ENCODE data around the gene NDST4. TPM values are rescaled to one million over a fixed set of nuclear protein-coding genes. Genes with fewer than 3 reads are reported as not detected.

NDST4 gene
- polyA plus RNA-seq, 3 donors: not detected

DNA sequence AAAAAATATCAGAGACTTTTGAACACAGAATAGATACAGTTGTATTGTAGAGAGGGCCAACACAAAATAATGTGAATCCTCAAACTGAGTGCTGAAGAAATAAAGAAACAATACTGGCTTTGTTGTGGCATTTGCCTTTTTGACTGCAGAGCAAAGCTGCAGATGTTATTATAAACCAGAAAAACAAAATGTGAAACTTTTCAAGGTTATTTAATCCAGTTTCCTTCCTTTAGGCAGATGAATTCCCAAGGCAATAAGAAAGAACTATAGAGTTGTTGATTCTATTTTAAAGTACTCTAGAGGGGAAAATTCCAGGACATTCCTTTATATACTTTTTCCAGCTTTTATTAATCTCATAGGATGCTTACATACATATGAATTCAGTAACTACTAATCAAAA lies 186.8 kb downstream of the NDST4 start:
- no peak overlapping the region for H3K27ac ChIP-seq (ENCODE audit: low read depth, low read length)

DNA sequence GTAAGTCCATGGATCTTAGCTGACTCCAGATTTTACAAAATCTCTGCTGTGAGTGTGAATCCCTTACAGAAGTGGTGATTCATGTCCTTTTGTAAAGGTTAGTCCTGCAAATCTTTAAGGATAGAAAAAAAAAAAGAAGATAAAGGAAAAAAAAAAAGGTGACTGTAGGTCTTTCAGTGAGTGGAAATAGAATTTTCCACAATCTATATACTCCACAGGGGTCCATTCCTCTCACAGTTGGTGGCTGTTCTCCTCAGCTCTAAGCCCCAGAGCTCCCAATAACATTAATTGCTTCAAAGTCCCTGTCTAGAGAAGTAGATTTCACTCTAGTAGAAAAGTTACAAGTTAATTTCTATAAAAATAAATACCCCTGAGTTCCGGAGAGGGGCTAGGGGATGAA lies 189.1 kb downstream of the NDST4 start:
- H3K27ac ChIP-seq (ENCODE audit: low read depth, low read length): no peak overlapping the region
- 58 to 67% (median 65%) methylated on average over 1 of the region's 1 CpG for WGBS, 3 donors

DNA sequence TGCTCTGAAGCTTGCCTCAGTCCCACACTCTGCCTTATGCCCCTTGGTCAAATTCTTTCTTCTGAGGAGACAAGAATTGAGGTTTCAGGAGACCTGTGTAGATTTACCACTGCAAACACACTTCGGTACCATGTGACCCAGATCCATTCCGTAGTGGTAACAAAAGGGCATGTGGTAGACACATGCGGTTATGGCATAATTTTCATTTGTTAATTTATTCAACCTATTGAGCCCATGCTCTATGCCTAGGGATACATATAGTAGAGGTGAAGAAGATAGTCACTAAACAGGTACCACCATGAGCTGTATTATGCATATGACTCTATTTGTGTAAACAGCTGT lies 190.9 kb downstream of the NDST4 start:
- WGBS, 3 donors: 88 to 89% (median 89%) methylated on average over 3 of the region's 3 CpGs
- H3K27ac ChIP-seq (ENCODE audit: low read depth, low read length): no peak overlapping the region

DNA sequence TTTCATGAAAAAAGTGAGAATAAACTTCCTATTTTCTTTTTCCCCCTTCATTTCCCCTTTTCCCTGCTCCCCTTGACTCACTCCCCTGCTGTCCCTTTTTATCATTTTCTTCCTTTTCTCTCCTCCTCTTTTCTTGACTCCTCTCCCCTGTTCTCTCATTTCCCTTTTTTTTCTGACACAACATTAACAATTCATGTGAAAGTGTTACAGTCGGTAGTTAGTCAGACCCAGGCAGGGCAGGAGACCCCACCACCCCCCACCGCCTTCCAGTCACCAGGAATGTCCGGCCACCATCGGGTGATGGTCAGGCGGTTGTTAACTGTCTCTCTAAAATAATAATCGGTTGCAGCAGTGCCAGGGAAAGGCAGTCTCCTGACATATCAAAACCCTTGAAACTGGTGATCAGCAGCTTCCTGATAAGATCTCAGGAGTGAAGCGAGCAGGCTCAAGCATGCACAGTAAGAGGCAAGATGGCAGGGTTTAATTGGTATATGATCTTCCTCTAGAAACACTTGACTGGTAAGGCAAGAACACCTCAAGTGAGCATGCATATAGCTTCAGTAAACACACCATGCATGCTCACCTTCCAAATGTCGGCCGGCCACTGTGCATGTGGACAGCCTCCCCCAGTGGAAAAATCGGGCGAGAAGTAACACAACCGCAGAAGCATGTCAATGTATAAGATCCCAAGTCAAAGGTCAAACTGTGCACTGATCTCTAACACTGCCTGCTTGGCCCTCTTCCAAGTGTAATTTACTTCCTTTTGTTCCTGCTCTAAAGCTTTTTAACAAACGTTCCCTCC lies 191.4 kb downstream of the NDST4 start:
- 58 to 67% (median 62%) methylated on average over 13 of the region's 13 CpGs for WGBS, 3 donors
- H3K27ac ChIP-seq (ENCODE audit: low read depth, low read length): no peak overlapping the region

DNA sequence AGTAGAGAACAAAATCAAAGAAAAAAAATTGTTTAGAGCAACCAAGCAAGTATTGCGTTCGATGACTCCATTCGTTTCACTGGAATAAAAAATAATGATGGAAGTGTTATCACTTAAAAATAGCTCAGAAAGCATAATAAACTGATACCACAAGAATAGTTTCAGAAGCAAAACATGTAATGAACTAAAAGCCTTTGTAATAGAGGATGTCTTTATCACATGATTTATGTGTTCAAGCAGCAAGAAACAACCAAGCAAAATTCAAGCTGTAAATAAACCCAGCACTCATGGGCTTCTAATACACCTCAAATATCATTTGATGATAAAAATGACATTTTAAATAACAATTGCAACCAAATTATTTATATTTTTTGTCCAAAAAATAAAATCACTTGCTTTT lies 192.2 kb downstream of the NDST4 start:
- 56 to 61% (median 59%) methylated on average over 3 of the region's 3 CpGs for WGBS, 3 donors
- H3K27ac ChIP-seq (ENCODE audit: low read depth, low read length): no peak overlapping the region

DNA sequence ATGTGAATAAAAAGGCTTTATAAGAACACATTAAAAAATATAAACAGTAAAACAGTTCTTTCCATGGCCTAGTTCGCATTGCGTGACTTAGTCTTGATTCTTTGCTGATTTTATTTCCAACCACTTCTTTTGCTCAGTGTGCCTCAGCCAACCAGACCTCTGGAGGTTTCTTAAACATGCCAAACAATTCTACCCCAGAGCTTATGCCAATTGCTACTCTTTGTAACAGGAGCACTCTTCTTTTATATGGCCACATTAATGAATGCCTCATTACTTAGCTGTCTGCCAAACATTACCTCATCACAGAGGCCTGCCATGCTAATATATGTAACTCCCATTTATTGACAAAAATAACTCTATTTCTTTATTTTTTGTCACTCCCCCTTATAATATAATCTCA lies 202.3 kb downstream of the NDST4 start:
- WGBS, 3 donors: 91 to 93% (median 91%) methylated on average over 2 of the region's 2 CpGs
- H3K27ac ChIP-seq (ENCODE audit: low read depth, low read length): no peak overlapping the region

DNA sequence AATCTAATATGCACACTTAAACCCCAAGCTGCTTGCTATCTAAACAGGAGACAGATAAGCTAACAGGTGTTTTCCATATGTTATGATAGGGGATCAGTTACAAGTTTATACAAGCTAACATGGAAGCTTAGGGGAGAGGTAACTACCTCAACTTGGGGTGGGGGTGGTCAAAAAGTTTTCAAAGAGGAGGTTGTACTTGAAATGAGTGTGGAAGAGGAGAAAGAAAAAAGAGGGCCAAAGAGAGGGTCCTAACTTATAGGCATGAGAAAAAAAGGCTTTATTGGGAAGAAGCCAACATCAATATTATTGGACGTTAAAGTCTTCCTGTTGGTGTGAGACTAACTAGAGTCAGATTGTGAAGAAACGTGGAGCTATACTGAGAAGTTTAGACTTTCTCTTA lies 205.9 kb downstream of the NDST4 start:
- WGBS, 3 donors: 15 to 39% (median 33%) methylated on average over 2 of the region's 2 CpGs
- no peak overlapping the region for H3K27ac ChIP-seq (ENCODE audit: low read depth, low read length)

DNA sequence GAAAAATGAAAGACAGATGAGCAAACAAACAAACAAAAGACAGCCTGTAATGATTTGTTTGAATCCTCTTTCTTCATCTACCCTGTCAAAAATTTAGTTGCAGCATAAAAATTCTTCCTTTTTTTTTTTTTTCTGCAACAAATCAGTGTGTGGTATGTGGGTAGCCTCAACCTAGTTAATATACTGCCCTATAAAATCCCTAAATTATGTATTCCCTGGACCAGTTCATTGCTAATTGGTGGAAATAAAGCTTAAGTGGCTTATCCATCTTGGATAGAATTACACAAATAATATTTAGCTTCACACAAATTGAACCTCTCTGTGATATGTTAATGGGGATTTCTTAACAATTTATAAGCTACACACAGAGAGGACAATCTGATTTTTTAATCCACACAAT lies 208.4 kb downstream of the NDST4 start:
- no peak overlapping the region for H3K27ac ChIP-seq (ENCODE audit: low read depth, low read length)

DNA sequence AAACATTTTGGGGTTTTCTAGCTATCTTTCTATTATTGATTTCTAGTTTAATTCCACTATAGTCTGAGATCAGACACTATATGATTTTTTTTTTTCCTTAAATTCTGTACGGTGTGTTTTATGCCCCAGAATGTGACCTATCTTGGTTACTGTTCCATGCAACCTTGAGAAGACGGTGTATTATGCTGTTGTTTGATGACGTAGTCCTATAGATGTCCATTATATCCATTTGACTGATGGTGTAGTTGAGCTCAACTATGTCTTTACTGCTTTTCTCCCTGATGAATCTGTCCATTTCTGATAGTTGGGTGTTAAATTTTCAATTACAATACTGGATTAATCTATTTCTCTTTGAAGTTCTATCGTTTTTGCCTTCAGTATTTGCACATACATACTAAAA lies 212.5 kb downstream of the NDST4 start:
- WGBS, 3 donors: 79 to 85% (median 79%) methylated on average over 4 of the region's 4 CpGs
- H3K27ac ChIP-seq (ENCODE audit: low read depth, low read length): no peak overlapping the region

DNA sequence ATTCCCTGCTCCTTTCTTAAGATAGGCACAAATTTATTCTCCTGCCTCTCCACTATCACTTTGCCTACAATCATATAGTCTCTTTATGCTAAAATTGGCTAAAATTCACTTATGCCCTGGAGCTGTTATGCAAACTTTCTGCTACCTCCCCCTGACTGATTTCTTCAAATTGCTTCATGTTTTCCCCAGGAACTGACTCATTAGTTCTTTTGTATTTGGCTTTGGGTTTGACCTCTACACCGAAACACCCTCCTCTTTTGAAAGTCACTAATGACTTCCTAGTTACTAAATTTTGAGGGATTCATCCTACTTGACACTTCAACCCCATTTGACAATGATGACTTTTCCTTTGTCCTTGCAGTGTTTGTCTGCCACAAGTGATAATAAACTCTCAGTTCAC lies 222.6 kb downstream of the NDST4 start:
- no peak overlapping the region for H3K27ac ChIP-seq (ENCODE audit: low read depth, low read length)
- 48 to 81% (median 57%) methylated on average over 1 of the region's 1 CpG for WGBS, 3 donors

DNA sequence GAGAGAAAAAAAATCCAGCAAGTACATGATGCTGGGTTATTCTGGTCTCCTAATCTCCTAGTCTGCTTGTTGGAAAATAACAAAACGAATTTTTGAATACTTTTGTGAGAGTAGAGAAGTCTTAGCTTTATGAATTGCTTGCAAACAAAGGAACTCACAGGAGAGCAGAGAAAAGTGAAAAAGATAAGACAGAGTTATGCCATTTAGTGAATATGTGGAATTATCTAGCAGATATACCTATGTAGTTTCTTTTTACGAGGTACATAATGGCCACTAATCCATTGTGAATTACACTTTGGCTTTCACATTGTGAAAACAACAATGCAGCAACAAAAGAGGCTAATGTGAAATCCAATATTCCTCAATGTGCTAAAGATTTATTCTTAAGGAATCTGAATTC lies 226.7 kb downstream of the NDST4 start:
- H3K27ac ChIP-seq (ENCODE audit: low read depth, low read length): no peak overlapping the region
- WGBS, 3 donors: 58 to 88% (median 62%) methylated on average over 2 of the region's 2 CpGs

DNA sequence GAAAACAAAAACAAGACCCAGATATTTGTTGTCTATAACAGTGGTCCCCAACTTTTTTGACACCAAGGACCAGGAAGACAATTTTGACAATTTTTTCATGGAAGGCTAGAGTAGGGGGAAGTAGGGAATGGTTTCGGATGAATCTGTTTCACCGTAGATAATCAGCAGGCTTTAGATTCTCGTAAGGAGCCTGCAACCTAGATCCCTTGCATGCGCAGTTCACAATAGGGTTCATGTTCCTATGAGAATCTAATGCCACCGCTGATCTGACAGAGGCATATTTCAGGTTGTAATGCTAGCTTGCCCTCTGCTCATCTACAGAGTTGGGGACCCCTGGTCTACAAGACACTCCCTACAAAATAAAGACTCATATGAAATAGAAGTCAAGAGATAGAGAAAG lies 229.8 kb downstream of the NDST4 start:
- 91 to 98% (median 92%) methylated on average over 5 of the region's 5 CpGs for WGBS, 3 donors
- H3K27ac ChIP-seq (ENCODE audit: low read depth, low read length): no peak overlapping the region

DNA sequence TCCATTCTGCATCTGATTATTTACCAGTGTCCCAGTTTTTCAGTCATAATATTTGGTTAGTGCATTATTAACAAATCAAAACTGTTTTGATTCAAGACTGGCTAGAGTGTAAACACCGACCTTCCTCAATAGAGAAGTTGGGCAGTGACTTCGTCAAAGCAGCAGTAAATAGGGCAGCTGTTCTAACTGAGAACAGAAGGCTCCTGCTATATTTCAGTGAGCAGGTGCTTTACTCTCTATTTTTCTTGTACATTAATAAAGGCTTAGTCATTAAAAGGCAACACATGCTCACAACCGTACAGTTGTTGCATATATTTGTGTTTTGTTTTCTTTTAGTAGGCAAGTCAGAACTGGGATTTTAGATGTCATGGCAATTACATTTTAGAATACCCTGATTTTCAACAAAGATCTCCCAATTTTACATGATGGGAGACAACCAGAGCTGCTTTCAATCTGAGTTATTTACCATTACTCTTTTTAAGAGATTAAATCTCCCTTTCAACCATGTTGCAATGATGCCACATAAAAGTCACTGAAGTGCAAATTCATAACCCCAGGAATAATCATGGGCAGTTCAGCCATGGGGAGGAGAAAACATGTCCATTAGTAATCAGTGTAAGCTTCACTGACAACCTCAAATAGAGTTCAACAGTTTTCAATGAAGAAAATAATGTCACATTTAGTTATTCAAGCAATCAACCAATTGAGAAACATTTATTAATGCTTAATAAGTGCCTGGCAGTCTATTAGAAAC lies 233.3 kb downstream of the NDST4 start:
- H3K27ac ChIP-seq (ENCODE audit: low read depth, low read length): no peak overlapping the region
- WGBS, 3 donors: 37 to 58% (median 58%) methylated on average over 3 of the region's 3 CpGs

DNA sequence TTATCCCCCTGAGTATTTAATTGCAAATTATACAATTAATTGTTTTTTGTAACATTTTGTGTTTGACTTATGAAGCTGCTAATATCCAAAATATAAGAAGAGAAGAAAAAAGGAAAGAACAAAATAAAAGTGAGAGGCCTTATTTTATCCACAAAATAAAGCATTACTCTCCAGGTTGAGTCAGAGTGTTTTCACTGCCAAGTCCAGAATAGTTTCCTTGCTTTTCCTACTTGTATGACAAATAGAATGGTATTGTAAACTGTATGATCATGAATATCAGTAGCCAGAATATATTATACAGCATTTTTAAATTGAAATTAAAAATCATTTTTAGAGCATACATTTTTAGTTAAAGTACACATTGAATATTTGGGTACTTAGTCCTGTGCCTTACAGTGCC lies 237.8 kb downstream of the NDST4 start:
- H3K27ac ChIP-seq (ENCODE audit: low read depth, low read length): no peak overlapping the region

DNA sequence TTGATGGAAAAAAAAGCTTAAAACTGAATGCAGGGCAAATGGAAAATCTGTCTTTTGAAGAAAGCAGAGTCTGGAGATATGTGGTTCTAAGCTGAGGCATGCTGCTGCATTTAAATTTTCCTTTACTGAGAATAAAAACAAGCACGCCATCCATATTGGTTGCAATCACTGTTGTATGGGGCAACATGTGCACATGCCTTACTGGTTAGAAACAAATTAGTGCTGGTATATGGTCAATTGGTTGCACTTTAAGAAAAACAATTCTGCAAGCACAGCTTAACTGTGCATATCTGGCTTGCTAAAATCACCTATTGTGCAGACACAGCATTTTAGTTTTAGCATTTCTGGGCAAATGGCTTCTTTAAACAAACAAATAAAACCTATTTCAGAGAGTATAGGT lies 239.1 kb downstream of the NDST4 start:
- no peak overlapping the region for H3K27ac ChIP-seq (ENCODE audit: low read depth, low read length)
- 94 to 96% (median 94%) methylated on average over 1 of the region's 1 CpG for WGBS, 3 donors

DNA sequence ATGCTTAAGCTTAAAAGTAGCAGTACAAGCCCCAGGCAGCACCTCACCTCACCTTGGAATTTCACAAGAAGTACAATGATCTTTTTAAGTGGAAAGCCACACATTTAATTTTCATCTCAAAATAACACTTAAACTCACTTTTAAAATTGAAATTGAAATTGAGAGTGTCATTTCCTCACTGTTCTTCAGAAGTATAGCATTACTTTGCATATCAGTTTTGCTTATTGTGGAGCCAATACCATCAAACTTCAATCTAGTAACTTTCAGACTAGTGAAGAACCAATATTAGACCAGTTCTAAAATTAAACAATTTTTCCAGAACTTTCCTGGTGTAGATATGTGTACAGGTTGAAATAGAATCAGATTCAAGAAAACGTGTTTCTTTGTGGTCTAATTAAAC lies 242.4 kb downstream of the NDST4 start:
- 44 to 64% (median 58%) methylated on average over 1 of the region's 1 CpG for WGBS, 3 donors

DNA sequence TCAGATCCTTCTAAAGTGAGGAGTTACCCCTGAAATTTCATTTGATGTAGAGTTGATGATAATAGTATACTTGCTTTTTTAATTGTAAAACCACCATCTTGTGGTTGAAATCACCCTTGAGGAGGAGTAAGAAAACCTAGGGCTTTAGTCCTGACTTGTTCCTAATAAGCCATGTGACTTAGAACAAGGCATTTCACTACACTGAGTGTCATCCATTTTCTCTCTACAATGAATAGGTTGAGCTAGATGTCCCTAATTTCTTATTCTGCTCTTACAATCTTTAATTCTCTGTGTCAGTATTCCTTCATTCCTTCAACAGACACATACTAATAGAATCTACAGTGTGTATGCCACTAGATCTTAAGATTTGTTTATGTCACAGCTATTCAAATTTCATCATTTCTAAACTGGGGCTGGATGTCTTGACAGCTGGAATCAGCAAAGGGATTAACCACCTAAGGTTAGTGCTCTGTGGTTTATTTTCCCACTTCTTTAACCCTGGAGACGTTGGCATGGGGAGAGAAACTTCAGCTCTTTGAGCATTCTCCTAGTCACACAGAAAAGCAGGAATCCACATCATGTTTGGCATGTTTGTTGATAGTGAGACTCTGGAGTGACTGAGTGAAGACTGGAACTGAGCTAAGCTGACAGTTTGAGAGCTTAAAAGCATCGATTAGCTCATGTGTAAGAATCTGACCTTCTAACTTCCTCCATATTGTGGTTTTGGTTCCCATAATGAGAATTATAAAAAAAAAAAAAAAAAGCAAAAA lies 246.3 kb downstream of the NDST4 start:
- WGBS, 3 donors: 24 to 49% (median 33%) methylated on average over 2 of the region's 2 CpGs
- no peak overlapping the region for H3K27ac ChIP-seq (ENCODE audit: low read depth, low read length)

More for the DNA sequence above, 242.4 kb downstream of the NDST4 start:
- H3K27ac ChIP-seq (ENCODE audit: low read depth, low read length): no peak overlapping the region

DNA sequence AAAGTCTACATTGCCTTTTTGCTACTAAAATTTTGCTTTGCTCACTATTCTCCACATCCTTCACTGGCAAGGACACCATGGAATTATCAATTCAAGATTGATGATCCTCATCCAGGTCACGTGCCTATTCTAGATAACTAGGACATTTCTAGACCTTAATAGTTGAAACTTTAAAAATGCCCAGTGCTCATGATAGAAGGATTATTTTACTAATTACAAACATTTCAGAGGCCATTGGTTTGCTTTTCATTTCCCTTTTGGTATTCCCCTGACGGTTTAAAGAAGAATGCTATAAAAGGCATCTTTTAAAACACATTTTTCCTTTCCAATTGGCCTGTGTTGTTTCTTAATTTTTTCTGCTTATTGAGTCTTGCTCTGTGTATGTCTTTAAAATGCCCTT lies 249.4 kb downstream of the NDST4 start:
- no peak overlapping the region for H3K27ac ChIP-seq (ENCODE audit: low read depth, low read length)
- WGBS, 3 donors: 57 to 77% (median 59%) methylated on average over 2 of the region's 2 CpGs

DNA sequence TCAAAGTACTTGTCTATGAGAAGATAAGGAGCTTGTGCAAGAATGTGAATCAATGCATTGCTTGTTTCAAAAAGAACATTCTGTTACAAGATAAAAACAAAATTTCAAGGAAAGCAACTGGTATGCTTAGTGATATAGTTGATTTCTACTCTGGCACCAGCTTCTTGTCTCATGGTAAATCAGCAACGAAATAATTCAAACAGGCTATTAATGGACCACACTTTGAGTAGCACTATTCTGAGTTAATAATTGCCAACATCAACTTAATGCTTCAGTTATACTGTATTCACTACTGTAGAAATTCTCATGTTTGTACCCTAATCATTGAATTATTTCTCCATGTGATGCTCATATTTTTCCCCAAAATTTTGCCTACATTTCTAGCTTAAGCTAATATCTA lies 252.6 kb downstream of the NDST4 start:
- WGBS, 3 donors: 24 to 74% (median 72%) methylated on average over 1 of the region's 1 CpG

DNA sequence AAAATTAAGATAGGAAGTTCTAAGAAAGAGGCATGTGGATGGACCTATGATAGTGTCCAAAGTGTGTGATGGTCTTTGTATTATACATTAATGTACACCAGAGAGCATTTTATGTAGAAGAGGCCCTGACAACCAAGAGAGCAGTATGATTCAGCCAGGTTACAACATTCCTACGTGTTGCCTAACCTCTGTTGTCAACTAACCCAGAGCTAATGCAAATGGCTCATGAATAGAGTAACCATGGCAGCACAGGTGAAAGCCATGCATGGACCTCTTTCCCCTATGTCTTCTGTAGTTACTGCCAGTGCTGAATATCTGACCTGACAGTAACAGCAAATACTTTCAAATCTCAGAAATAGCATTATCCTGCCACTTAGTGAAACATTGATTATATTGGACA lies 255.6 kb downstream of the NDST4 start:
- no peak overlapping the region for H3K27ac ChIP-seq (ENCODE audit: low read depth, low read length)
- 41 to 67% (median 53%) methylated on average over 1 of the region's 1 CpG for WGBS, 3 donors

More for the DNA sequence above, 252.6 kb downstream of the NDST4 start:
- H3K27ac ChIP-seq (ENCODE audit: low read depth, low read length): no peak overlapping the region
